IMR-90 (cell line): Measurements from ENCODE around the gene TNN. TPM values are rescaled to one million over a fixed set of nuclear protein-coding genes. Genes with fewer than 3 reads are reported as not detected.

Experiments
- ATAC-seq: fragments of 200-7000 bp; cut with Tn5 transposase; 2 replicates; pipeline ENCODE4 v1.9.1; 2020; ENCODE audit warnings: low read depth, mild to moderate bottlenecking, moderate library complexity
- BruUV-seq: library from RNA; stranded (reverse); fragments of 400-500 nt; replicated peaks from 2 replicates; lab custom pipeline; 2021; lab: Mats Ljungman, UMichigan
- CTCF ChIA-PET: fragments of 300-600 bp; formaldehyde crosslinking; extraction: SDS; loops from one replicate; lab custom pipeline; 2021; ENCODE audit warnings: antibody characterized with exemption; lab: Yijun Ruan, JAX
- POLR2A ChIA-PET: fragments of 300-600 bp; sonication (Branson Sonifier 250); formaldehyde crosslinking; loops from one replicate; lab custom pipeline; 2022; ENCODE audit warnings: antibody characterized with exemption; ENCODE audit not compliant: unreplicated experiment; lab: Charles Lee
- DNase-seq: peaks from one replicate; pipeline ENCODE4 v3.0.0; 2013
- H2AFZ ChIP-seq: replicated peaks from 2 replicates; pipeline ENCODE3; 2013; ENCODE audit warnings: low read length, mild to moderate bottlenecking; ENCODE audit not compliant: poor library complexity
- H2AK5ac ChIP-seq: 2 replicates; pipeline ENCODE4 v1.6.1; 2013; ENCODE audit warnings: low read depth, low read length, inconsistent platforms
- H2AK9ac ChIP-seq: replicated peaks from 2 replicates; pipeline ENCODE3; 2013; ENCODE audit warnings: mild to moderate bottlenecking, low read depth, low read length, moderate library complexity; ENCODE audit not compliant: poor library complexity
- H2BK120ac ChIP-seq: 2 replicates; pipeline ENCODE4 v1.6.1; 2013; ENCODE audit warnings: low read depth, low read length, inconsistent platforms
- H2BK15ac ChIP-seq: 3 replicates; pipeline ENCODE4 v1.6.1; 2013; ENCODE audit warnings: low read depth, low read length, inconsistent platforms
- H2BK20ac ChIP-seq: 2 replicates; pipeline ENCODE4 v1.6.1; 2013; ENCODE audit warnings: low read depth, mild to moderate bottlenecking, inconsistent platforms, low read length, moderate library complexity
- H2BK5ac ChIP-seq: 2 replicates; pipeline ENCODE4 v1.6.1; 2013; ENCODE audit warnings: mild to moderate bottlenecking, low read depth, low read length, inconsistent platforms; ENCODE audit not compliant: poor library complexity, severe bottlenecking
- H3K14ac ChIP-seq: replicated peaks from 2 replicates; pipeline ENCODE4 v1.6.1; 2013; ENCODE audit warnings: low read depth, low read length, inconsistent platforms
- H3K18ac ChIP-seq: 2 replicates; pipeline ENCODE4 v1.6.1; 2013; ENCODE audit warnings: low read depth, low read length, control low read depth
- H3K23ac ChIP-seq: 2 replicates; pipeline ENCODE4 v1.6.1; 2013; ENCODE audit warnings: low read depth, low read length, inconsistent platforms
- H3K27ac ChIP-seq: 2 replicates; pipeline ENCODE4 v1.5.1; 2013; ENCODE audit warnings: mild to moderate bottlenecking, control low read depth, low read length; ENCODE audit not compliant: insufficient read depth
- H3K27me3 ChIP-seq: 2 replicates; pipeline ENCODE4 v1.6.1; 2013; ENCODE audit warnings: low read length; ENCODE audit not compliant: control insufficient read depth, insufficient read depth
- H3K36me3 ChIP-seq: 2 replicates; pipeline ENCODE4 v1.6.1; 2013; ENCODE audit warnings: low read length, mixed read lengths; ENCODE audit not compliant: control insufficient read depth, insufficient read depth
- H3K4ac ChIP-seq: 2 replicates; pipeline ENCODE4 v1.6.1; 2013; ENCODE audit warnings: low read depth, low read length, inconsistent platforms
- H3K4me1 ChIP-seq: 2 replicates; pipeline ENCODE4 v1.6.1; 2013; ENCODE audit warnings: low read length, mixed read lengths; ENCODE audit not compliant: control insufficient read depth, insufficient read depth
- H3K4me2 ChIP-seq: 2 replicates; pipeline ENCODE4 v1.6.1; 2013; ENCODE audit warnings: low read depth, mild to moderate bottlenecking, control low read depth, low read length, moderate library complexity
- H3K4me3 ChIP-seq: 2 replicates; pipeline ENCODE4 v1.5.1; 2013; ENCODE audit warnings: low read depth, mild to moderate bottlenecking, control low read depth, low read length, moderate library complexity; ENCODE audit not compliant: insufficient read depth
- H3K56ac ChIP-seq: 2 replicates; pipeline ENCODE4 v1.6.1; 2013; ENCODE audit warnings: low read length, inconsistent platforms; ENCODE audit not compliant: insufficient read depth; ENCODE audit errors: extremely low read depth
- H3K79me1 ChIP-seq, 2 experiments: 2 replicates each; pipeline ENCODE4 v1.6.1; 2013; ENCODE audit warnings: low read length in 2 of 2, inconsistent platforms in 1 of 2, low read depth in 1 of 2
- H3K9ac ChIP-seq: 2 replicates; pipeline ENCODE4 v1.6.1; 2013; ENCODE audit warnings: low read depth, low read length, control low read depth
- H3K9me1 ChIP-seq: 2 replicates; pipeline ENCODE4 v1.6.1; 2013; ENCODE audit warnings: low read length, inconsistent platforms; ENCODE audit not compliant: insufficient read depth
- H3K9me3 ChIP-seq: 2 replicates; pipeline ENCODE4 v1.6.1; 2013; ENCODE audit warnings: low read length; ENCODE audit not compliant: control insufficient read depth, insufficient read depth
- H4K20me1 ChIP-seq: 2 replicates; pipeline ENCODE4 v1.6.1; 2013; ENCODE audit warnings: low read length, inconsistent platforms; ENCODE audit not compliant: insufficient read depth
- H4K5ac ChIP-seq: 2 replicates; pipeline ENCODE4 v1.6.1; 2013; ENCODE audit warnings: mild to moderate bottlenecking, low read depth, low read length, control low read depth
- H4K8ac ChIP-seq, 2 experiments: 2 replicates each; pipeline ENCODE4 v1.6.1; 2013; ENCODE audit warnings: low read depth in 2 of 2, low read length in 2 of 2, control low read depth in 1 of 2, inconsistent platforms in 1 of 2
- H4K91ac ChIP-seq: 2 replicates; pipeline ENCODE4 v1.6.1; 2013; ENCODE audit warnings: low read depth, low read length, inconsistent platforms; ENCODE audit not compliant: insufficient read depth
- MAFK ChIP-seq: IDR thresholded peaks from 2 replicates; pipeline ENCODE4 v1.6.1; 2012; ENCODE audit warnings: low read depth, low read length, improper control_type of control experiment
- NFE2L2 ChIP-seq: fragments of 150-350 bp; IDR thresholded peaks from 2 replicates; pipeline ENCODE4 v1.6.1; 2016; ENCODE audit warnings: low read depth, mild to moderate bottlenecking, low read length
- POLR2A ChIP-seq: IDR thresholded peaks from 2 replicates; pipeline ENCODE4 v1.6.1; 2012; ENCODE audit warnings: mild to moderate bottlenecking, low read depth, low read length
- RCOR1 ChIP-seq: IDR thresholded peaks from 2 replicates; pipeline ENCODE4 v1.6.1; 2012; ENCODE audit warnings: mild to moderate bottlenecking, low read length, improper control_type of control experiment; ENCODE audit not compliant: insufficient replicate concordance
- SMC3 ChIP-seq: fragments of 150-350 bp; IDR thresholded peaks from 2 replicates; pipeline ENCODE4 v1.6.1; 2016; ENCODE audit warnings: low read depth, mild to moderate bottlenecking, antibody characterized with exemption, low read length, moderate library complexity
- USF2 ChIP-seq: fragments of 150-350 bp; IDR thresholded peaks from 2 replicates; pipeline ENCODE4 v1.6.1; 2017; ENCODE audit warnings: mild to moderate bottlenecking, antibody characterized with exemption, low read length, low read depth
- WGBS, 2 experiments: methylation state at CpG; one replicate each; pipeline versions ENCODE4 v1.1.5 to v1.1.7; 2013; ENCODE audit warnings: missing lambda C conversion rate in 2 of 2; ENCODE audit not compliant: insufficient read length in 1 of 2; ENCODE audit errors: extremely low coverage in 2 of 2; 5-methylcytosine and 5-hydroxymethylcytosine counted together
- dilution Hi-C: fragments of 300-500 bp; cut with HindIII; formaldehyde crosslinking; loops from one replicate; pipeline ENCODE4 v1.14.3; 2018; ENCODE audit warnings: low sequenced_read_pairs; ENCODE audit not compliant: unreplicated experiment
- in situ Hi-C: fragments of 300-500 bp; cut with MboI; formaldehyde crosslinking; loops from 3 replicates; pipeline ENCODE4 v1.14.3; 2019; ENCODE audit warnings: low sequenced_read_pairs, inconsistent platforms, mixed read lengths
- intact Hi-C: fragments of 100-400 bp; cut with micrococcal nuclease; formaldehyde crosslinking; loops from 2 replicates; pipeline ENCODE4 v1.10.0; 2022
- polyA plus RNA-seq, 3 experiments: library from polyadenylated mRNA; depleted of rRNA; stranded (reverse); fragments of >200 nt; gene quantifications; 2 replicates each; pipeline ENCODE4 v1.2.3, GENCODE V29; 2012; ENCODE audit warnings: low replicate concordance in 1 of 3
- total RNA-seq: library from RNA; depleted of rRNA; stranded (reverse); fragments of >200 nt; gene quantifications from 2 replicates; pipeline ENCODE4 v1.2.3, GENCODE V29; 2012

The TNN gene
- total and polyA plus RNA-seq, 2 of the 4 experiments (the other 2 are of a cell fraction), result not detected

GRCh38 chr1:175037416-175037815 lies 30.2 kb upstream of the TNN start:
- no peak overlapping the region for H3K56ac ChIP-seq
- H3K79me1 ChIP-seq, result no peaks in the 10 kb centered on the region
- no peak overlapping the region for H3K4me2 ChIP-seq
- peaks cover 6% of the 10 kb centered on the region for H3K27me3 ChIP-seq
- no peak overlapping the region for H2AFZ ChIP-seq
- no peak overlapping the region for H3K14ac ChIP-seq
- in situ Hi-C loops (no loop called here), intact Hi-C loops (no loop called here), dilution Hi-C loops (no loop called here)
- no peak overlapping the region for H2AK9ac ChIP-seq
- H4K8ac ChIP-seq, result no peak overlapping the region
- no TSS peak for BruUV-seq
- no peaks in the 10 kb centered on the region for H3K9me3 ChIP-seq
- POLR2A ChIA-PET, result no interaction called here
- CTCF ChIA-PET, result no interaction called here
- WGBS, 2 experiments, result no CpG with 5 or more reads among the region's 7 CpGs
- no peak overlapping the region for H4K5ac ChIP-seq
- H2AK5ac ChIP-seq, result no peak overlapping the region
- no peak overlapping the region for H4K91ac ChIP-seq
- H3K9me1 ChIP-seq, result no peaks in the 10 kb centered on the region
- H3K9ac ChIP-seq, result no peak overlapping the region
- ATAC-seq (no peak), DNase-seq (no peak)
- H3K27ac ChIP-seq, result no peak overlapping the region
- no peak overlapping the region for H3K4ac ChIP-seq
- H3K36me3 ChIP-seq, result no peaks in the 10 kb centered on the region
- no peak overlapping the region for H3K18ac ChIP-seq
- TF ChIP-seq MAFK (no peak), NFE2L2 (no peak), SMC3 (no peak), USF2 (no peak), POLR2A (no peak), RCOR1 (no peak)
- H3K4me1 ChIP-seq, result no peaks in the 10 kb centered on the region
- H2BK5ac ChIP-seq, result no peak overlapping the region
- H2BK15ac ChIP-seq, result no peak overlapping the region
- no peak overlapping the region for H2BK120ac ChIP-seq
- H3K23ac ChIP-seq, result no peak overlapping the region
- no peaks in the 10 kb centered on the region for H4K20me1 ChIP-seq
- H3K4me3 ChIP-seq, result no peak overlapping the region
- H2BK20ac ChIP-seq, result no peak overlapping the region
